A673 (cell line): Measurements from ENCODE around the gene SORBS2. TPM values are rescaled to one million over a fixed set of nuclear protein-coding genes. Genes with fewer than 3 reads are reported as not detected.

Source experiments
- BruUV-seq: library from RNA; stranded (reverse); fragments of 400-500 nt; replicated peaks from 2 replicates; lab custom pipeline; 2021; lab: Mats Ljungman, UMichigan
- CTCF ChIA-PET: fragments of 300-600 bp; sonication (Branson Sonifier 250); formaldehyde crosslinking; loops from one replicate; lab custom pipeline; 2022; ENCODE audit warnings: antibody characterized with exemption; lab: Charles Lee
- POLR2A ChIA-PET: fragments of 300-600 bp; sonication (Branson Sonifier 250); formaldehyde crosslinking; loops from one replicate; lab custom pipeline; 2022; ENCODE audit warnings: antibody characterized with exemption; ENCODE audit not compliant: low non-redundant PET; lab: Charles Lee
- DNase-seq: peaks from one replicate; pipeline ENCODE4 v3.0.0-alpha.2; 2015; ENCODE audit warnings: low spot score
- H3K27ac ChIP-seq: fragments of 200-600 bp; sonication (generic); 2 replicates; pipeline ENCODE4 v1.5.1; 2016; ENCODE audit warnings: mixed run types, low read depth, mild to moderate bottlenecking, mixed read lengths, antibody characterized with exemption, low read length; ENCODE audit not compliant: poor library complexity, severe bottlenecking
- H3K27me3 ChIP-seq: fragments of 200-600 bp; sonication (generic); replicated peaks from 2 replicates; pipeline ENCODE4 v1.6.1; 2017; ENCODE audit warnings: mixed run types, low read depth, mild to moderate bottlenecking, mixed read lengths, antibody characterized with exemption, low read length; ENCODE audit not compliant: insufficient read depth, poor library complexity
- H3K36me3 ChIP-seq: fragments of 200-600 bp; sonication (generic); 2 replicates; pipeline ENCODE4 v1.6.1; 2016; ENCODE audit warnings: mixed run types, mild to moderate bottlenecking, mixed read lengths, antibody characterized with exemption, low read length; ENCODE audit not compliant: insufficient read depth, poor library complexity, severe bottlenecking
- H3K4me1 ChIP-seq: fragments of 200-600 bp; sonication (generic); 2 replicates; pipeline ENCODE4 v1.6.1; 2017; ENCODE audit warnings: mixed run types, mild to moderate bottlenecking, mixed read lengths, antibody characterized with exemption, low read length; ENCODE audit not compliant: insufficient read depth, poor library complexity, severe bottlenecking
- H3K4me3 ChIP-seq: fragments of 200-600 bp; sonication (generic); 2 replicates; pipeline ENCODE4 v1.5.1; 2016; ENCODE audit warnings: low read depth, mixed run types, mild to moderate bottlenecking, mixed read lengths, low read length; ENCODE audit not compliant: poor library complexity, severe bottlenecking
- H3K9me3 ChIP-seq: fragments of 200-600 bp; sonication (generic); 2 replicates; pipeline ENCODE4 v1.6.1; 2016; ENCODE audit warnings: mixed run types, low read depth, mild to moderate bottlenecking, mixed read lengths, antibody characterized with exemption, low read length; ENCODE audit not compliant: poor library complexity, severe bottlenecking
- EZH2 ChIP-seq: fragments of 200-600 bp; sonication (generic); IDR thresholded peaks from 2 replicates; pipeline ENCODE4 v1.6.1; 2017; ENCODE audit warnings: borderline replicate concordance, low read depth, mild to moderate bottlenecking, mixed read lengths, antibody characterized with exemption, low read length; ENCODE audit not compliant: poor library complexity, severe bottlenecking
- intact Hi-C: fragments of 100-400 bp; cut with micrococcal nuclease; formaldehyde crosslinking; loops from one replicate; pipeline ENCODE4 v1.10.0; 2022; ENCODE audit not compliant: unreplicated experiment
- total RNA-seq: library from RNA; stranded (reverse); gene quantifications from 2 replicates; pipeline ENCODE4 v1.2.3, GENCODE V29; 2021
- TF ChIP-seq, protein P1 (sequence below): fragments of 300-800, 200-600 bp; sonication (generic); conservative IDR thresholded peaks from 2 replicates; pipeline ENCODE4 v1.5.1; 2017; ENCODE audit warnings: low read depth, mild to moderate bottlenecking, antibody characterized with exemption, low read length, moderate library complexity, mixed read lengths

Gene SORBS2
- total RNA-seq, 1 experiment from 2014 or later: not detected

DNA sequence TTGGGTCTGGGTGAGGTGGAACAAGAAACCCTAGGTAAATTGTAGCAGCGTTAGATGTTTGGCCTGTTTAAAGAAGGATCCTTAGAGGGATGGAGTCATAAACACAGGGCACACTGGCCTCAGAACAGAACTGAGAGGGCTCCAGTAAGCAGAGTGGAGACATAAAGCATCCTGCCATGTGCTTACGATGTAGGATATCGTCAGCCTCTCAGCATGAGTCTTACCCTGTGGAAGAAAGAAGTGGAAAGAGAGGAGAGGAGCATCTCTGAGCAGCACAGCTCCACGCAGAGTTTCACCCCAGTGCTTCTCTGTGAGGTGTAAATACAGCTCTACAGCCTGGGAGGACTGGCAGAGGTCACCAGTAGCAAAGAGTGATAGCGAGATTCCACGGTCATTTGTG, 27.8 kb upstream of the SORBS2 start:
- ChIA-PET POLR2A (no interaction called here), CTCF (no interaction called here)
- TF ChIP-seq, protein P1, sequence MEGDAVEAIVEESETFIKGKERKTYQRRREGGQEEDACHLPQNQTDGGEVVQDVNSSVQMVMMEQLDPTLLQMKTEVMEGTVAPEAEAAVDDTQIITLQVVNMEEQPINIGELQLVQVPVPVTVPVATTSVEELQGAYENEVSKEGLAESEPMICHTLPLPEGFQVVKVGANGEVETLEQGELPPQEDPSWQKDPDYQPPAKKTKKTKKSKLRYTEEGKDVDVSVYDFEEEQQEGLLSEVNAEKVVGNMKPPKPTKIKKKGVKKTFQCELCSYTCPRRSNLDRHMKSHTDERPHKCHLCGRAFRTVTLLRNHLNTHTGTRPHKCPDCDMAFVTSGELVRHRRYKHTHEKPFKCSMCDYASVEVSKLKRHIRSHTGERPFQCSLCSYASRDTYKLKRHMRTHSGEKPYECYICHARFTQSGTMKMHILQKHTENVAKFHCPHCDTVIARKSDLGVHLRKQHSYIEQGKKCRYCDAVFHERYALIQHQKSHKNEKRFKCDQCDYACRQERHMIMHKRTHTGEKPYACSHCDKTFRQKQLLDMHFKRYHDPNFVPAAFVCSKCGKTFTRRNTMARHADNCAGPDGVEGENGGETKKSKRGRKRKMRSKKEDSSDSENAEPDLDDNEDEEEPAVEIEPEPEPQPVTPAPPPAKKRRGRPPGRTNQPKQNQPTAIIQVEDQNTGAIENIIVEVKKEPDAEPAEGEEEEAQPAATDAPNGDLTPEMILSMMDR: no peak
- TF ChIP-seq EZH2: no peak
- H3K27ac ChIP-seq: no peak overlapping the region
- no peaks in the 10 kb centered on the region for H3K9me3 ChIP-seq
- H3K36me3 ChIP-seq: no peaks in the 10 kb centered on the region
- intact Hi-C loops: no loop called here
- peak; percentile 21 for DNase-seq
- no TSS peak for BruUV-seq
- H3K27me3 ChIP-seq: no peaks in the 10 kb centered on the region
- H3K4me1 ChIP-seq: peaks cover 17% of the 10 kb centered on the region
- H3K4me3 ChIP-seq: no peak overlapping the region

DNA sequence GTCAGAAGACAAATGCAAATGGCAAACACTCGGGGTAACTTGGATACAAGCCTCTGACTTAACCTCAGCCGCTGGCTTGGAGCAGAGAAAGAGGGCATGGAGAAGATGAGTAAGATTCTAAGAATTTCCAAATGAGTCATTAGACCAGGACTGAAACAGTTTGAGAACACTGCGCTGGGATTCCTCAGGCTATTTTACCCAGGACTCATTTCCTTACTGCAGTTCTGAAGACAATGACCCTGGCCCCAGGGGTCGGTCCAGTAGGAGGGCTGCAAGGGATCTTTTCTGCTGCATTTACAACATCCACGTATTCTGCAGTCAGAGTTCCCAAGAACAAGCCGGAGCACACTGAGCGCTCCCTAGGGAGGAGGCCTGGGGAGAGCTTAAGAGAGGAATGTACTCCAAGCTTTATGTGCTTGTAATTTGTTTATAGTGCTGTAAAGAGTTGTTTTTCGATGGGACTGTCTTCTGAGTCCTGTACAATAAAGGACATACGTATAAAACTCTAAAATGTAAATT, 27.3 kb upstream of the SORBS2 start:
- H3K4me3 ChIP-seq: no peak overlapping the region
- ChIA-PET CTCF (no interaction called here), POLR2A (no interaction called here)
- H3K4me1 ChIP-seq: peaks cover 17% of the 10 kb centered on the region
- no peak for TF ChIP-seq EZH2
- TF ChIP-seq, protein P1: no peak
- no peaks in the 10 kb centered on the region for H3K36me3 ChIP-seq
- no peaks in the 10 kb centered on the region for H3K27me3 ChIP-seq
- peak; percentile 88 for DNase-seq
- intact Hi-C loops: no loop called here
- H3K27ac ChIP-seq: no peak overlapping the region
- BruUV-seq: no TSS peak
- H3K9me3 ChIP-seq: no peaks in the 10 kb centered on the region

DNA sequence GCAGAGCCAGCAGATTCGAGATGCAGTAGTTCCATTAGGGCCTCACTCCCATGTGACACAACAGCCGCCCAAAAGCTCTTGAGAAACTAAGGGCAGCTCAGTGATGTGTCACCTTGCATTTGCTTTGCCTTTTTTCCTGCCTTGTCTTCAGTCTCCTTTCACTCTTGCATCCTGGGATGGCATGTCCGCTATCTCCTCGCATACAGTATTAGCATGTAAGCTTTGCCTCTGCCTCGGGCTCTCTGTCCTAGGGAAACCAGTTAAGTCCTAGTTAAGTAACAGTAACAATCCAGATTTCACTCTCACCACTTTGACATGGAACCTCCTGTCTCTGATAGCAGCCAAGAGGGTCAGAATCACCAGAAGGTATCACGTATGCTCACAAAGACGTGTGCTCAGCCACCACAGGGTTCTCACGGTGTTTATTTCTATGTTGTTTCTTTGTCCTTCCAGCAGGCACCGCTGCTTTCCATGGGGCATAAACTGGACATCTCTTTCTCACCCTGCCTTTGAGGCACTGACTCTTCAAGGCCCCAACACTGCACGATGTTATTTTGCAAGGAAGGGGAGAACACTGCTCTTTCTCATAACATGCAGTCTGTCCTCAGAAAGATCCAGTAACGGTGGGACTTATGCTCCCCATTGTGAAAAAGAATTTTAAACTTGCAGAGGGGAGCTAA, 26.7 kb upstream of the SORBS2 start:
- TF ChIP-seq, protein P1: no peak
- no peak for TF ChIP-seq EZH2
- no TSS peak for BruUV-seq
- H3K4me3 ChIP-seq: no peak overlapping the region
- ChIA-PET CTCF (no interaction called here), POLR2A (no interaction called here)
- H3K27me3 ChIP-seq: no peaks in the 10 kb centered on the region
- H3K27ac ChIP-seq: no peak overlapping the region
- intact Hi-C loops: no loop called here
- H3K36me3 ChIP-seq: no peaks in the 10 kb centered on the region
- no peaks in the 10 kb centered on the region for H3K9me3 ChIP-seq
- H3K4me1 ChIP-seq: peaks cover 17% of the 10 kb centered on the region
- no peak for DNase-seq
